Breast epithelium (tissue), 3 donors: ENCODE results near the gene ALPK3.

ENCODE experiments used
- CTCF ChIP-seq, 3 donors: fragments of 450-650 bp; IDR thresholded peaks; one replicate each; pipeline ENCODE4 v1.5.1; 2016 to 2017; ENCODE audit warnings: antibody characterized with exemption in 3 of 3, mild to moderate bottlenecking in 3 of 3, moderate library complexity in 3 of 3
- POLR2A ChIP-seq: fragments of 450-650 bp; IDR thresholded peaks from one replicate; pipeline ENCODE4 v1.6.1; 2016; ENCODE audit warnings: antibody characterized with exemption, mild to moderate bottlenecking, moderate library complexity
- POLR2AphosphoS5 ChIP-seq, 3 donors: sonication (generic); formaldehyde crosslinking; IDR thresholded peaks; one replicate each; pipeline ENCODE4 v1.6.1; 2017; ENCODE audit warnings: antibody characterized with exemption in 3 of 3

DNA sequence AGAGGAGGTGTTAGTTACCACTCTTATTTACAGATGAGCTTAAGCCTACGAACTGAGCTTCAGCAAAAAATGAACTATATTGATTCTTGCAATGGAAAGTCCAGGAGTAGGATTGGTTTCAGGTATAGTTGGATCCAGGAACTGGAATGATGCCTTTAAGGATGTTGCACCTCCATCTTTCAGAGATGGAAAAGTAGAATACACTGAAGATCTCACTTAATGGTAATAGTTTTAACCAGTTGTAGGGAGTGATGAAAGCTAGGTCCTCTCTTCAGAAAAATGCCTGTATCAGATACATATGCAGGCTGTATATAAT, 69.8 kb downstream of the ALPK3 start:
- TF ChIP-seq POLR2A (no peak), CTCF (IDR thresholded peaks at IDR 0.05) (no peak), POLR2AphosphoS5 (IDR thresholded peaks at IDR 0.05) (no peak)
